Uterus (tissue), 2 donors: ENCODE measurements around the gene IFI27L2.

Source experiments
- POLR2A ChIP-seq, 2 donors: fragments of 450-650 bp; IDR thresholded peaks; one replicate each; pipeline ENCODE4 v1.6.1; 2016; ENCODE audit warnings: antibody characterized with exemption in 2 of 2, mild to moderate bottlenecking in 1 of 2, moderate library complexity in 1 of 2
- TF ChIP-seq, protein P1 (sequence below), 4 experiments: fragments of 200-600 bp in 2 of 4; fragments of 450-650 bp in 2 of 4; sonication (generic) in 2 of 4; IDR thresholded peaks; one replicate each; pipeline ENCODE4 v1.5.1; 2016 to 2019; ENCODE audit warnings: antibody characterized with exemption in 4 of 4, mild to moderate bottlenecking in 2 of 4, moderate library complexity in 1 of 4

DNA sequence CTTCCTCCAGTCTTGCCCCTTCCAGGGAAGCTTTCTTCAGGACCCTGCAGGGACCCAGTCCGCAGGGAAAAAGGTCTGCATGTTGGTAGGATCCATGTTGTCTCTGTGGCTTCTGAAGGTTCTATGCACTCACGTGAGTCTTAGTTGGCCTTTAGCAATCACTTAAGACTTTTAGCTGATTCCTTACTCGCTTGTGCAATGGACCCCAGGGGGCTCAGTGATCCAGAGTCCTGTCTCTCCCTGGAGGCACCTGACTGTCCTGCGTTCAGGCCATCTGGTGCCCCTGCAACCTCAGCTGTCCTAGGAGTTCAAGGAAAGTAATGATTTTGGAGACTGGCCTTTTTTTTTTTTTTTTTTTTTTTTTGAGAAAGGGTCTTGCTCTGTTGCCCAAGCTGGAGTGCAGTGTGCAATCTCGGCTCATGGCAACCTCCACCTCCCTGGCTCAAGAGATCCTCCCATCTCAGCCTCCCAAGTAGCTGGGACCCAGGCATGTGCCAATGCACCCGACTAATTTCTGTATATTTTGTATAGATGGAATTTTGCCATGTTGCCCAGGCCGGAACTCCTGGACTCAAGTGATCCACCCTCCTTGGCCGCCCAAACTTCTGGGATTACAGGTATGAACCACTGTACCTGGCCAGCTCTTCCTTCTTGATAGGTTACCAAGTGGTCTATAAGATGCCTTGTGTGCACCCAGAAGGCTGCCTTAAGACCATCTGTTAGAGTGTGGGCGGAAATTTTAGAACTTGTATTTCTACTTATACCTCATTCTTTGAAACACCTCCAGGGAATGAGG, 4.6 kb downstream of the IFI27L2 start:
- TF ChIP-seq, protein P1, sequence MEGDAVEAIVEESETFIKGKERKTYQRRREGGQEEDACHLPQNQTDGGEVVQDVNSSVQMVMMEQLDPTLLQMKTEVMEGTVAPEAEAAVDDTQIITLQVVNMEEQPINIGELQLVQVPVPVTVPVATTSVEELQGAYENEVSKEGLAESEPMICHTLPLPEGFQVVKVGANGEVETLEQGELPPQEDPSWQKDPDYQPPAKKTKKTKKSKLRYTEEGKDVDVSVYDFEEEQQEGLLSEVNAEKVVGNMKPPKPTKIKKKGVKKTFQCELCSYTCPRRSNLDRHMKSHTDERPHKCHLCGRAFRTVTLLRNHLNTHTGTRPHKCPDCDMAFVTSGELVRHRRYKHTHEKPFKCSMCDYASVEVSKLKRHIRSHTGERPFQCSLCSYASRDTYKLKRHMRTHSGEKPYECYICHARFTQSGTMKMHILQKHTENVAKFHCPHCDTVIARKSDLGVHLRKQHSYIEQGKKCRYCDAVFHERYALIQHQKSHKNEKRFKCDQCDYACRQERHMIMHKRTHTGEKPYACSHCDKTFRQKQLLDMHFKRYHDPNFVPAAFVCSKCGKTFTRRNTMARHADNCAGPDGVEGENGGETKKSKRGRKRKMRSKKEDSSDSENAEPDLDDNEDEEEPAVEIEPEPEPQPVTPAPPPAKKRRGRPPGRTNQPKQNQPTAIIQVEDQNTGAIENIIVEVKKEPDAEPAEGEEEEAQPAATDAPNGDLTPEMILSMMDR (IDR thresholded peaks at IDR 0.05), result no peak
- no peak for TF ChIP-seq POLR2A (IDR thresholded peaks at IDR 0.05)
